Neural progenitor cell (in vitro differentiated cells): ENCODE measurements around the gene ELOVL6.

Source experiments
- EZH2phosphoT487 ChIP-seq: fragments of 200-600 bp; sonication (generic); IDR thresholded peaks from 2 replicates; pipeline ENCODE4 v1.6.1; 2017; ENCODE audit warnings: antibody characterized with exemption
- TF ChIP-seq, protein P1 (sequence below): fragments of 200-600 bp; sonication (generic); IDR thresholded peaks from 2 replicates; pipeline ENCODE4 v1.5.1; 2017; ENCODE audit warnings: antibody characterized with exemption, mild to moderate bottlenecking

DNA sequence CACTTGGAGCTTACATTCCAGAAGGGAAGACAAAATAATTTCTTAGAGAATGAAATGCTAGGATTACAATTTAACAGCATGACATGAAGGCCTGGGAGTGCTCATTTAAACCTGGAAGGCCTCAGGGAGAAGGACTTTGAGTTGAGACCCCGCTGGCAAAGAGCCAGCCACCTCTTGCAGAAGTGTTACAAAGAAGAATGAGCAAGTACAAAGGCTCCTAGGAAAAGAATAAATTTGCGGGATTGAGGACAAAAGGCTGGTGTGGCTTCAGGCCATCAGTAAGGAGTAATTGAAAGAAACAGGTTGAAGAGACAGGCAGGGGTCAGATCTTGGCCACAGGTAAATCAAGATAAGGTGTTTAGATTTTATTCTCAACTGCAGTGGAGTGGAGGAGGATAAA is 3.1 kb upstream of the ELOVL6 start:
- TF ChIP-seq EZH2phosphoT487 = no peak
- TF ChIP-seq, protein P1, sequence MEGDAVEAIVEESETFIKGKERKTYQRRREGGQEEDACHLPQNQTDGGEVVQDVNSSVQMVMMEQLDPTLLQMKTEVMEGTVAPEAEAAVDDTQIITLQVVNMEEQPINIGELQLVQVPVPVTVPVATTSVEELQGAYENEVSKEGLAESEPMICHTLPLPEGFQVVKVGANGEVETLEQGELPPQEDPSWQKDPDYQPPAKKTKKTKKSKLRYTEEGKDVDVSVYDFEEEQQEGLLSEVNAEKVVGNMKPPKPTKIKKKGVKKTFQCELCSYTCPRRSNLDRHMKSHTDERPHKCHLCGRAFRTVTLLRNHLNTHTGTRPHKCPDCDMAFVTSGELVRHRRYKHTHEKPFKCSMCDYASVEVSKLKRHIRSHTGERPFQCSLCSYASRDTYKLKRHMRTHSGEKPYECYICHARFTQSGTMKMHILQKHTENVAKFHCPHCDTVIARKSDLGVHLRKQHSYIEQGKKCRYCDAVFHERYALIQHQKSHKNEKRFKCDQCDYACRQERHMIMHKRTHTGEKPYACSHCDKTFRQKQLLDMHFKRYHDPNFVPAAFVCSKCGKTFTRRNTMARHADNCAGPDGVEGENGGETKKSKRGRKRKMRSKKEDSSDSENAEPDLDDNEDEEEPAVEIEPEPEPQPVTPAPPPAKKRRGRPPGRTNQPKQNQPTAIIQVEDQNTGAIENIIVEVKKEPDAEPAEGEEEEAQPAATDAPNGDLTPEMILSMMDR = no peak
